DND-41 (cell line): ENCODE data around the gene NPHP4.
A peak's percentile ranks its signal among the peaks of the same experiment; 100 is the strongest.

Experiments used
- ATAC-seq: fragments of 200-7000 bp; cut with Tn5 transposase; 3 replicates; pipeline ENCODE4 v1.9.1; 2021; ENCODE audit warnings: low read depth; ENCODE audit not compliant: insufficient read depth
- DNase-seq: peaks from one replicate; pipeline ENCODE4 v3.0.0-alpha.2; 2020
- H2AFZ ChIP-seq: 2 replicates; pipeline ENCODE4 v1.6.0; 2012; ENCODE audit warnings: low read depth, low read length
- H3K27ac ChIP-seq: 2 replicates; pipeline ENCODE4 v1.5.1; 2012; ENCODE audit warnings: low read length, inconsistent platforms
- H3K27me3 ChIP-seq: fragments of 200-600 bp; sonication (generic); 2 replicates; pipeline ENCODE4 v1.6.0; 2012; ENCODE audit warnings: low read length, mild to moderate bottlenecking, inconsistent platforms; ENCODE audit not compliant: insufficient read depth, poor library complexity
- H3K36me3 ChIP-seq: 2 replicates; pipeline ENCODE4 v1.5.1; 2012; ENCODE audit warnings: low read length, inconsistent platforms; ENCODE audit not compliant: insufficient read depth
- H3K4me1 ChIP-seq: 2 replicates; pipeline ENCODE4 v1.5.1; 2012; ENCODE audit warnings: mild to moderate bottlenecking, low read length; ENCODE audit not compliant: insufficient read depth
- H3K4me2 ChIP-seq: 2 replicates; pipeline ENCODE4 v1.6.0; 2012; ENCODE audit warnings: mild to moderate bottlenecking, moderate library complexity, low read length, inconsistent platforms; ENCODE audit not compliant: insufficient read depth
- H3K4me3 ChIP-seq, 2 experiments: fragments of 200-600 bp in 1 of 2; shearing (Covaris generic) in 1 of 2; 2 replicates each; pipeline ENCODE4 v1.5.1; 2012 to 2016; ENCODE audit warnings: inconsistent platforms in 2 of 2, low read length in 2 of 2, mild to moderate bottlenecking in 2 of 2, low read depth in 1 of 2, moderate library complexity in 1 of 2
- H3K79me2 ChIP-seq: 2 replicates; pipeline ENCODE4 v1.6.0; 2012; ENCODE audit warnings: low read length, inconsistent platforms; ENCODE audit not compliant: insufficient read depth
- H3K9ac ChIP-seq: 2 replicates; pipeline ENCODE4 v1.6.0; 2012; ENCODE audit warnings: low read depth, mild to moderate bottlenecking, inconsistent platforms, low read length, moderate library complexity
- H3K9me3 ChIP-seq: 2 replicates; pipeline ENCODE4 v1.5.1; 2012; ENCODE audit warnings: low read length, moderate library complexity, mild to moderate bottlenecking, inconsistent platforms; ENCODE audit not compliant: insufficient read depth, severe bottlenecking
- H4K20me1 ChIP-seq: 2 replicates; pipeline ENCODE4 v1.6.0; 2012; ENCODE audit warnings: low read length; ENCODE audit not compliant: insufficient read depth
- CTCF ChIP-seq: IDR thresholded peaks from 2 replicates; pipeline ENCODE4 v1.5.1; 2012; ENCODE audit warnings: borderline replicate concordance, low read length, moderate library complexity, mild to moderate bottlenecking; ENCODE audit not compliant: poor library complexity, severe bottlenecking; ENCODE audit errors: extremely low read depth
- EZH2 ChIP-seq: IDR thresholded peaks from 3 replicates; pipeline ENCODE4 v1.6.1; 2012; ENCODE audit warnings: borderline replicate concordance, low read depth, mild to moderate bottlenecking, moderate library complexity, low read length, inconsistent platforms; ENCODE audit not compliant: severe bottlenecking

Gene NPHP4

GRCh38 chr1:5888606-5889211, 103.5 kb downstream of the NPHP4 start:
- ATAC-seq (no peak), DNase-seq (no peak)
- TF ChIP-seq CTCF (peak; percentile 11), EZH2 (no peak)
- no peak overlapping the region for H2AFZ ChIP-seq
- no peaks in the 10 kb centered on the region for H3K4me1 ChIP-seq
- peaks cover 45% of the 10 kb centered on the region for H3K36me3 ChIP-seq
- no peaks in the 10 kb centered on the region for H3K9me3 ChIP-seq
- peaks cover 25% of the 10 kb centered on the region for H4K20me1 ChIP-seq
- no peaks in the 10 kb centered on the region for H3K27me3 ChIP-seq
- no peak overlapping the region for H3K9ac ChIP-seq
- H3K4me3 ChIP-seq, result no peak overlapping the region
- no peak overlapping the region for H3K4me2 ChIP-seq
- no peak overlapping the region for H3K27ac ChIP-seq
- H3K79me2 ChIP-seq, result no peaks in the 10 kb centered on the region

GRCh38 chr1:5887971-5888361, 104.3 kb downstream of the NPHP4 start:
- Histone ChIP-seq H4K20me1 (peaks cover 30% of the 10 kb centered on the region), H3K4me1 (no peaks in the 10 kb centered on the region), H3K9me3 (no peaks in the 10 kb centered on the region), H3K9ac (no peak overlapping the region), H3K4me2 (no peak overlapping the region), H2AFZ (no peak overlapping the region), H3K36me3 (peaks cover 50% of the 10 kb centered on the region), H3K79me2 (no peaks in the 10 kb centered on the region), H3K27me3 (no peaks in the 10 kb centered on the region), H3K4me3 (no peak overlapping the region), H3K27ac (no peak overlapping the region)
- TF ChIP-seq EZH2, result no peak
- TF ChIP-seq CTCF, result no peak
- ATAC-seq (no peak), DNase-seq (no peak)

GRCh38 chr1:5887349-5887970, 104.8 kb downstream of the NPHP4 start:
- TF ChIP-seq CTCF (no peak), EZH2 (no peak)
- Histone ChIP-seq H3K27me3 (no peaks in the 10 kb centered on the region), H3K79me2 (no peaks in the 10 kb centered on the region), H3K4me2 (no peak overlapping the region), H3K27ac (no peak overlapping the region), H2AFZ (no peak overlapping the region), H3K4me1 (no peaks in the 10 kb centered on the region), H3K9ac (no peak overlapping the region), H3K4me3 (no peak overlapping the region), H3K36me3 (peaks cover 46% of the 10 kb centered on the region), H4K20me1 (peaks cover 30% of the 10 kb centered on the region), H3K9me3 (no peaks in the 10 kb centered on the region)
- DNase-seq, result no peak
- no peak for ATAC-seq
